Measurements from ENCODE around the gene SEC22A. TPM values are rescaled to one million over a fixed set of nuclear protein-coding genes. Genes with fewer than 3 reads are reported as not detected.
"Not testable (repeated sequence)": the region's sequence is repeated elsewhere in the genome, so short reads cannot be mapped to it uniquely, and the experiment has no call there.

The SEC22A gene
- total and polyA plus RNA-seq, 12 donors, result 4.6 to 67.2 (median 21.0) TPM

DNA sequence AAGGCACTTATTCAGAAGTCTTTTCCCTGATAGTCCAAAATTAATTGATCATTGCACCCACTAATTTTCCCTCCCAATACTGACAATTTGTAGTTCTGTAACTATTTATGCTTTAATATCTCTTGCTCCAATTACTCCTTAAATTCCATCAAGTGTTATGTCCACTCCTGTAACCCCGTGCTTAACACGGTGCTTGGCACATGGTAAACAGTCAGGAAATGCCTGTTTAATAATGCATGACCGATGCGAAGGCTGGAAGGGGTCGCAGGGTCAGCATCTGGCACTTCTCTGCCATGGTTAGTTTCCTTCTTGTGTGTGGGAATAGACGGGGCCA, 553 bp upstream of the SEC22A start:
- WGBS, 4 donors, result 2 to 6% (median 3%) methylated on average over 6 of the region's 6 CpGs
- peak overlapping the region in 3 of 5 donors; percentile 69 to 86 (median 84) for H3K27ac ChIP-seq
- no peak for DNase-seq

DNA sequence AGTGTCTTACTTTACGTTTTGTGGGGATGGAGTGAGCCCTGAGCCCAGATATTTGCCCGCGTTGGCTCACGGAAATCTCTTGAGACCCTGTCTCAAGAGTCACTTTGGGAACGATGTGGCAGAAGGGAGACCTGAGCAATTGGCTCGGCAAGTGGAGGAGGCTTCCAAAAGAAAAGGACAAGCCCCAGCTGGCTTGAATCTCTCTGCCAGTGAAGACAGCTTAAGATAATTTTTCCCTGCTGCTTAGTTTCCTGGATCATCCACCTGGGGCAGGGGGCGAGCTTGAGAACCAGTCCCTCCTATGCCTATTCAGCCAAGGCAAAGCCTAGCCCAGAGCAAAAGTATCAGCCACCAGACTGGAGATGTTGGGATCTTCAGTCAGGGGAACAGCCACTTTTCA, 708 bp downstream of the SEC22A start:
- Histone ChIP-seq H3K9me3 (replicated peaks in 1 of 3) (no peaks in the 10 kb centered on the region), H3K4me1 (replicated peaks in 1 of 2) (peaks cover 12% of the 10 kb centered on the region in 2 donors), H3K27ac (peak overlapping the region in 4 of 5 donors; percentile 53 to 86 (median 76)), H3K4me3 (peak overlapping the region; percentile 79 to 98 (median 82)), H3K36me3 (replicated peaks in 1 of 2) (no peaks in the 10 kb centered on the region), H3K27me3 (no peaks in the 10 kb centered on the region)
- WGBS, 4 donors, result 0 to 2% (median 1%) methylated on average over 6 to 7 of the region's 7 CpGs
- TF ChIP-seq, protein P1, sequence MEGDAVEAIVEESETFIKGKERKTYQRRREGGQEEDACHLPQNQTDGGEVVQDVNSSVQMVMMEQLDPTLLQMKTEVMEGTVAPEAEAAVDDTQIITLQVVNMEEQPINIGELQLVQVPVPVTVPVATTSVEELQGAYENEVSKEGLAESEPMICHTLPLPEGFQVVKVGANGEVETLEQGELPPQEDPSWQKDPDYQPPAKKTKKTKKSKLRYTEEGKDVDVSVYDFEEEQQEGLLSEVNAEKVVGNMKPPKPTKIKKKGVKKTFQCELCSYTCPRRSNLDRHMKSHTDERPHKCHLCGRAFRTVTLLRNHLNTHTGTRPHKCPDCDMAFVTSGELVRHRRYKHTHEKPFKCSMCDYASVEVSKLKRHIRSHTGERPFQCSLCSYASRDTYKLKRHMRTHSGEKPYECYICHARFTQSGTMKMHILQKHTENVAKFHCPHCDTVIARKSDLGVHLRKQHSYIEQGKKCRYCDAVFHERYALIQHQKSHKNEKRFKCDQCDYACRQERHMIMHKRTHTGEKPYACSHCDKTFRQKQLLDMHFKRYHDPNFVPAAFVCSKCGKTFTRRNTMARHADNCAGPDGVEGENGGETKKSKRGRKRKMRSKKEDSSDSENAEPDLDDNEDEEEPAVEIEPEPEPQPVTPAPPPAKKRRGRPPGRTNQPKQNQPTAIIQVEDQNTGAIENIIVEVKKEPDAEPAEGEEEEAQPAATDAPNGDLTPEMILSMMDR (IDR thresholded peaks at IDR 0.05), result no peak
- TF ChIP-seq POLR2A (IDR thresholded peaks at IDR 0.05), result no peak
- no peak for DNase-seq
- intact Hi-C loops (cut with DNase I), result no loop called here

More for the DNA sequence above, 553 bp upstream of the SEC22A start:
- intact Hi-C loops (cut with DNase I), result no loop called here
- H3K4me3 ChIP-seq, result peak overlapping the region in 2 of 4 donors; percentile 79 to 84
- H3K9me3 ChIP-seq (replicated peaks in 1 of 3), result no peaks in the 10 kb centered on the region
- TF ChIP-seq, protein P1 (IDR thresholded peaks at IDR 0.05), result no peak
- no peak for TF ChIP-seq POLR2A (IDR thresholded peaks at IDR 0.05)
- no peaks in the 10 kb centered on the region for H3K36me3 ChIP-seq (replicated peaks in 1 of 2)
- peaks cover 12% of the 10 kb centered on the region in 2 donors for H3K4me1 ChIP-seq (replicated peaks in 1 of 2)
- no peaks in the 10 kb centered on the region for H3K27me3 ChIP-seq

DNA sequence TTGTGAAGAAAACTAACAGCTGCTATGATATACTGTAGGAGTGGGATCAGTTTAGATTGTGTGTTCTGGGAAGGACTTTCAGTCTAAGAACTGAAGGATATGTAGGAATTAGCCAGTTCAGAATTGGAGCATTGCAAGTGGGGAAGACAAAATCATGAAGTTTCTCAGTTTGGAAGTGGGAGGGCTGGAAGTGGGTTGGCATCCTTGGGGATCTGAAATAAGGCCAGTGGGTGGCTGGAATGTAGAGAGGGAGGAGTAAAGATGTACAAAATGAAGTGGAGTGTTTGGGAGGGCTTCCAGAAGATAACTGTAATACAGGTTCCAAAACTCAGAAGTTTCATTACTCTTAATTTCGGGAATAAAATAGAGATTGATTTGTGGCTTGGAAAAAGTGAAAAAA, 17.2 kb downstream of the SEC22A start:
- no peak for TF ChIP-seq POLR2A (IDR thresholded peaks at IDR 0.05)
- TF ChIP-seq, protein P1 (IDR thresholded peaks at IDR 0.05), result no peak
- Histone ChIP-seq H3K36me3 (replicated peaks in 1 of 2) (no peaks in the 10 kb centered on the region), H3K4me3 (no peak overlapping the region), H3K4me1 (replicated peaks in 1 of 2) (no peaks in the 10 kb centered on the region), H3K9me3 (replicated peaks in 1 of 3) (no peaks in the 10 kb centered on the region), H3K27me3 (no peaks in the 10 kb centered on the region), H3K27ac (no peak overlapping the region)
- 85 to 95% (median 90%) methylated on average over 1 of the region's 1 CpG for WGBS, 4 donors
- intact Hi-C loops (cut with DNase I), result no loop called here
- DNase-seq, result no peak

DNA sequence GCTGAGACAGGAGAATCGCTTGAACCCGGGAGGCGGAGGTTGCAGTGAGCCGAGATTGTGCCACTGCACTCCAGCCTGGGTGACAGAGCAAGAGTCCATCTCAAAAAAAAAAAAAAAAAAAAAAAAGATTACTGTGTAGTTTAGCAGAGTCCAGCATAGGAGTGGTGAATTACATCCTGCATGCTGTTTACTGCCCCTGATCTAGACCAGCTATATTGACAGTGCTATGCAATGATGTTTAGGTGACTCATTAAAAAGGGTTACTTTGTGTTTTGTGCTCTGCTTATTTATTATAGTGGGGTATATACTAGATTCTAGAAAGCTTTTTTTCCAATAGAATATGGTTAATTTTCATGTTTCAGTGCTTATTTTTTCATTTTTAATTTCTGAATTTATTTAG, 19.6 kb downstream of the SEC22A start:
- H3K9me3 ChIP-seq (replicated peaks in 1 of 3); H3K4me3 ChIP-seq; H3K36me3 ChIP-seq (replicated peaks in 1 of 2); H3K27ac ChIP-seq; intact Hi-C loops (cut with DNase I); DNase-seq; H3K4me1 ChIP-seq (replicated peaks in 1 of 2); H3K27me3 ChIP-seq: not testable (repeated sequence)
- 92 to 99% (median 96%) methylated on average over 4 of the region's 4 CpGs for WGBS, 4 donors

DNA sequence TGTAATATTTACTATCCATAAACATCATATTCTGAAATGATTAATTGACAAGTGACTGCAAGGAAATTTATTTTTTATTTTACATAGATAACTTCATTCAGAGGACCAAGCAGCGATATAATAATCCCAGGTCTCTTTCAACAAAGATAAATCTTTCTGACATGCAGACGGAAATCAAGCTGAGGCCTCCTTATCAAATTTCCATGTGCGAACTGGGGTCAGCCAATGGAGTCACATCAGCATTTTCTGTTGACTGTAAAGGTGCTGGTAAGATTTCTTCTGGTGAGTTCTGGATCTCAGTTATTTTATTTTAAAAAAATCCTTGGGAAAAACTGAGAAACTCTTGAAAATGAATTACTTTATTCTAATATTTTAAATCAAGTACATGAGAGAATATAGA, 23.3 kb downstream of the SEC22A start:
- Histone ChIP-seq H3K4me3 (no peak overlapping the region), H3K27ac (no peak overlapping the region), H3K9me3 (replicated peaks in 1 of 3) (peaks cover 0 to 5% (median 0%) of the 10 kb centered on the region in 3 donors), H3K36me3 (replicated peaks in 1 of 2) (peaks cover 0 to 8% of the 10 kb centered on the region in 2 donors), H3K27me3 (no peaks in the 10 kb centered on the region), H3K4me1 (replicated peaks in 1 of 2) (peaks cover 0 to 5% of the 10 kb centered on the region in 2 donors)
- WGBS, 4 donors, result 75 to 82% (median 78%) methylated on average over 3 of the region's 3 CpGs
- intact Hi-C loops (cut with DNase I), result no loop called here
- no peak for DNase-seq
- TF ChIP-seq POLR2A (IDR thresholded peaks at IDR 0.05), result no peak

Measured in adrenal gland (tissue), 12 donors.